ENCODE results near the gene ERGIC1. TPM values are rescaled to one million over a fixed set of nuclear protein-coding genes. Genes with fewer than 3 reads are reported as not detected.

ERGIC1 gene
- total RNA-seq, 1 donor from 2014 or later = 105 TPM

GRCh38 chr5:172969921-172970320 lies 135.9 kb downstream of the ERGIC1 start:
- H3K4me3 Mint-ChIP-seq = no peak overlapping the region
- H3K9me3 Mint-ChIP-seq = no peaks in the 10 kb centered on the region
- H3K27ac Mint-ChIP-seq = no peak overlapping the region
- DNase-seq (ENCODE audit: extremely low spot score, unreplicated experiment) = no peak
- H3K4me1 Mint-ChIP-seq (ENCODE audit: unreplicated experiment) = no peaks in the 10 kb centered on the region
- no peaks in the 10 kb centered on the region for H3K27me3 Mint-ChIP-seq
- H3K36me3 Mint-ChIP-seq = peaks cover 14% of the 10 kb centered on the region
- TF ChIP-seq, protein P1, sequence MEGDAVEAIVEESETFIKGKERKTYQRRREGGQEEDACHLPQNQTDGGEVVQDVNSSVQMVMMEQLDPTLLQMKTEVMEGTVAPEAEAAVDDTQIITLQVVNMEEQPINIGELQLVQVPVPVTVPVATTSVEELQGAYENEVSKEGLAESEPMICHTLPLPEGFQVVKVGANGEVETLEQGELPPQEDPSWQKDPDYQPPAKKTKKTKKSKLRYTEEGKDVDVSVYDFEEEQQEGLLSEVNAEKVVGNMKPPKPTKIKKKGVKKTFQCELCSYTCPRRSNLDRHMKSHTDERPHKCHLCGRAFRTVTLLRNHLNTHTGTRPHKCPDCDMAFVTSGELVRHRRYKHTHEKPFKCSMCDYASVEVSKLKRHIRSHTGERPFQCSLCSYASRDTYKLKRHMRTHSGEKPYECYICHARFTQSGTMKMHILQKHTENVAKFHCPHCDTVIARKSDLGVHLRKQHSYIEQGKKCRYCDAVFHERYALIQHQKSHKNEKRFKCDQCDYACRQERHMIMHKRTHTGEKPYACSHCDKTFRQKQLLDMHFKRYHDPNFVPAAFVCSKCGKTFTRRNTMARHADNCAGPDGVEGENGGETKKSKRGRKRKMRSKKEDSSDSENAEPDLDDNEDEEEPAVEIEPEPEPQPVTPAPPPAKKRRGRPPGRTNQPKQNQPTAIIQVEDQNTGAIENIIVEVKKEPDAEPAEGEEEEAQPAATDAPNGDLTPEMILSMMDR (conservative IDR thresholded peaks at IDR 0.05) = no peak

GRCh38 chr5:172971482-172971881 lies 137.4 kb downstream of the ERGIC1 start:
- Mint-ChIP-seq H3K36me3 (peaks cover 7% of the 10 kb centered on the region), H3K27me3 (peaks cover 6% of the 10 kb centered on the region), H3K4me1 (ENCODE audit: unreplicated experiment) (no peaks in the 10 kb centered on the region), H3K27ac (no peak overlapping the region), H3K9me3 (no peaks in the 10 kb centered on the region), H3K4me3 (no peak overlapping the region)
- no peak for DNase-seq (ENCODE audit: extremely low spot score, unreplicated experiment)
- TF ChIP-seq, protein P1 (conservative IDR thresholded peaks at IDR 0.05) = no peak

DNA sequence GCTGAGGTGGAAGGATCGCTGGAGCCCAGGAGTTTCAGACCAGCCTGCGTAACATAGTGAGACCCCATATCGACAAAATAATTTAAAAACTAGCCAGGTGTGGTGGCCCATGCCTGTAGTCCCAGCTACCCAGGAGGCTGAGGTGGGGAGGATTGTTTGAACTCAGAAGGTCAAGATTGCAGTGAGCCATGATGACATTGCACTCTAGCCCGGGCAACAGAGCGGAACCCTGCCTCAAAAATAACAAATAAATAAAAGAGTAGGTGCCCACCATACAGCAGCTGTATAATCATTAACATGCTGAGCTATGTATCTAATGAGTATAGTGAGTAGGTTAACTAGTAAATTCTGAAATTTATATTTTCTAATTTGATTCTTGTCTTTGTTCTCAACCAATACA lies 138.5 kb downstream of the ERGIC1 start:
- Mint-ChIP-seq H3K4me3 (no peak overlapping the region), H3K36me3 (peaks cover 7% of the 10 kb centered on the region), H3K27ac (no peak overlapping the region), H3K4me1 (ENCODE audit: unreplicated experiment) (no peaks in the 10 kb centered on the region), H3K27me3 (peaks cover 10% of the 10 kb centered on the region), H3K9me3 (no peaks in the 10 kb centered on the region)
- TF ChIP-seq, protein P1 (conservative IDR thresholded peaks at IDR 0.05) = no peak
- DNase-seq (ENCODE audit: extremely low spot score, unreplicated experiment) = no peak

GRCh38 chr5:172973127-172973916 lies 139.3 kb downstream of the ERGIC1 start:
- H3K9me3 Mint-ChIP-seq = no peaks in the 10 kb centered on the region
- H3K36me3 Mint-ChIP-seq = peaks cover 4% of the 10 kb centered on the region
- DNase-seq (ENCODE audit: extremely low spot score, unreplicated experiment) = no peak
- peaks cover 15% of the 10 kb centered on the region for H3K27me3 Mint-ChIP-seq
- no peak overlapping the region for H3K27ac Mint-ChIP-seq
- TF ChIP-seq, protein P1 (conservative IDR thresholded peaks at IDR 0.05) = no peak
- H3K4me1 Mint-ChIP-seq (ENCODE audit: unreplicated experiment) = no peaks in the 10 kb centered on the region
- H3K4me3 Mint-ChIP-seq = no peak overlapping the region

GRCh38 chr5:172973931-172974330 lies 139.9 kb downstream of the ERGIC1 start:
- Mint-ChIP-seq H3K27ac (no peak overlapping the region), H3K27me3 (peaks cover 19% of the 10 kb centered on the region), H3K4me1 (ENCODE audit: unreplicated experiment) (no peaks in the 10 kb centered on the region), H3K9me3 (no peaks in the 10 kb centered on the region), H3K4me3 (no peak overlapping the region), H3K36me3 (peaks cover 4% of the 10 kb centered on the region)
- no peak for DNase-seq (ENCODE audit: extremely low spot score, unreplicated experiment)
- TF ChIP-seq, protein P1 (conservative IDR thresholded peaks at IDR 0.05) = no peak
